Uterus (tissue), 4 donors: ENCODE measurements around the gene ZNF710. TPM values are rescaled to one million over a fixed set of nuclear protein-coding genes. Genes with fewer than 3 reads are reported as not detected.
"Not testable (repeated sequence)": the region's sequence is repeated elsewhere in the genome, so short reads cannot be mapped to it uniquely, and the experiment has no call there.

Experiments
- DNase-seq, 2 donors: peaks; one replicate each; pipeline ENCODE4 v3.0.0-alpha.2; 2019 to 2020
- H3K27ac ChIP-seq, 2 donors: fragments of 200-600 bp; sonication (generic); 1 replicate in 1 of 2; 2 replicates in 1 of 2; pipeline ENCODE4 v1.5.1; 2016 to 2018
- H3K27me3 ChIP-seq, 2 donors: fragments of 200-600 bp; sonication (generic); one replicate each; pipeline ENCODE4 v1.5.1; 2018 to 2019; ENCODE audit warnings: control low read depth in 1 of 2
- H3K36me3 ChIP-seq, 2 donors: fragments of 200-600 bp; sonication (generic); one replicate each; pipeline ENCODE4 v1.5.1; 2019; ENCODE audit warnings: control low read depth in 1 of 2
- H3K4me1 ChIP-seq, 2 donors: fragments of 200-600 bp; sonication (generic); one replicate each; pipeline ENCODE4 v1.5.1; 2018 to 2019; ENCODE audit warnings: control low read depth in 1 of 2
- H3K4me3 ChIP-seq, 2 donors: fragments of 200-600 bp; sonication (generic); 1 replicate in 1 of 2; 2 replicates in 1 of 2; pipeline ENCODE4 v1.5.1; 2018 to 2019; ENCODE audit warnings: mild to moderate bottlenecking in 1 of 2
- H3K9me3 ChIP-seq, 2 donors: fragments of 200-600 bp; sonication (generic); one replicate each; pipeline ENCODE4 v1.5.1; 2019; ENCODE audit warnings: control low read depth in 1 of 2
- CTCF ChIP-seq, 4 experiments: fragments of 200-600 bp in 2 of 4; fragments of 450-650 bp in 2 of 4; sonication (generic) in 2 of 4; IDR thresholded peaks; one replicate each; pipeline ENCODE4 v1.5.1; 2016 to 2019; ENCODE audit warnings: antibody characterized with exemption in 4 of 4, mild to moderate bottlenecking in 2 of 4, moderate library complexity in 1 of 4
- POLR2A ChIP-seq, 2 donors: fragments of 450-650 bp; IDR thresholded peaks; one replicate each; pipeline ENCODE4 v1.6.1; 2016; ENCODE audit warnings: antibody characterized with exemption in 2 of 2, mild to moderate bottlenecking in 1 of 2, moderate library complexity in 1 of 2
- intact Hi-C: fragments of 100-400 bp; cut with DNase I; formaldehyde crosslinking; loops from one replicate; pipeline ENCODE4 v1.15.1; 2023; ENCODE audit warnings: low total_unique reads
- total RNA-seq, 4 donors: library from RNA; depleted of rRNA in 3 of 4; stranded (reverse); fragments of >200 nt in 3 of 4; gene quantifications; one replicate each; pipeline versions ENCODE4 v1.1.0 to v1.2.4, GENCODE V29; 2014 to 2023
- donor health status: DM: yes; HTN: yes; CAD: no.

Gene ZNF710
- total RNA-seq, 4 donors from 2014 or later: 2.3 to 22.2 (median 8.4) TPM

GRCh38 chr15:90067181-90067952, 66.2 kb downstream of the ZNF710 start:
- peaks cover 0 to 18% of the 10 kb centered on the region in 2 donors for H3K4me1 ChIP-seq
- DNase-seq: no peak
- H3K9me3 ChIP-seq: no peaks in the 10 kb centered on the region
- no peaks in the 10 kb centered on the region for H3K27me3 ChIP-seq
- H3K4me3 ChIP-seq: no peak overlapping the region
- H3K27ac ChIP-seq: no peak overlapping the region
- TF ChIP-seq CTCF (IDR thresholded peaks at IDR 0.05): no peak
- no peaks in the 10 kb centered on the region for H3K36me3 ChIP-seq
- intact Hi-C loops: no loop called here

- H3K4me1 ChIP-seq: peaks cover 0 to 18% of the 10 kb centered on the region in 2 donors
- intact Hi-C loops: no loop called here
- H3K4me3 ChIP-seq: no peak overlapping the region
- no peaks in the 10 kb centered on the region for H3K9me3 ChIP-seq
- no peak for TF ChIP-seq POLR2A (IDR thresholded peaks at IDR 0.05)
- H3K27me3 ChIP-seq: no peaks in the 10 kb centered on the region
- H3K27ac ChIP-seq: no peak overlapping the region
- no peak for DNase-seq
- H3K36me3 ChIP-seq: no peaks in the 10 kb centered on the region
Observed at GRCh38 chr15:90067953-90068606, 67.0 kb downstream of the ZNF710 start.

GRCh38 chr15:90070623-90071022, 69.5 kb downstream of the ZNF710 start:
- H3K27me3 ChIP-seq, H3K36me3 ChIP-seq, H3K4me1 ChIP-seq, H3K9me3 ChIP-seq, H3K4me3 ChIP-seq, H3K27ac ChIP-seq, DNase-seq: not testable (repeated sequence)
- intact Hi-C loops: loop anchor here (10.0 kb wide), 1 partner anchor 176 kb away; the partner anchor contains the start of gene AP3S2

- H3K36me3 ChIP-seq: no peaks in the 10 kb centered on the region
Observed at GRCh38 chr15:90071220-90071807, 70.2 kb downstream of the ZNF710 start.

GRCh38 chr15:90072978-90073640, 72.0 kb downstream of the ZNF710 start:
- no peak for TF ChIP-seq POLR2A (IDR thresholded peaks at IDR 0.05)
- TF ChIP-seq CTCF (IDR thresholded peaks at IDR 0.05): no peak
- H3K4me1 ChIP-seq: no peaks in the 10 kb centered on the region
- no peak overlapping the region for H3K4me3 ChIP-seq
- intact Hi-C loops: loop anchor here (10.0 kb wide), 1 partner anchor 178 kb away; the partner anchor contains the start of gene AP3S2
- no peak for DNase-seq
- no peak overlapping the region for H3K27ac ChIP-seq
- H3K27me3 ChIP-seq: no peaks in the 10 kb centered on the region
- H3K9me3 ChIP-seq: no peaks in the 10 kb centered on the region
- H3K36me3 ChIP-seq: no peaks in the 10 kb centered on the region

More at GRCh38 chr15:90071220-90071807, 70.2 kb downstream of the ZNF710 start:
- Histone ChIP-seq H3K4me1 (no peaks in the 10 kb centered on the region), H3K27me3 (no peaks in the 10 kb centered on the region), H3K9me3 (no peaks in the 10 kb centered on the region), H3K4me3 (no peak overlapping the region), H3K27ac (peak overlapping the region in 1 of 2 donors; percentile 14)
- peak; percentile 77 to 85 for DNase-seq
- intact Hi-C loops: loop anchor here (10.0 kb wide), 1 partner anchor 177 kb away; the partner anchor contains the start of gene AP3S2
- TF ChIP-seq POLR2A (IDR thresholded peaks at IDR 0.05) (no peak), CTCF (IDR thresholded peaks at IDR 0.05) (peak; percentile 63 to 83 (median 76))
